HL-60/S4 (cell line): ENCODE data around the gene GALNT13.
"Not testable (repeated sequence)": the region's sequence is repeated elsewhere in the genome, so short reads cannot be mapped to it uniquely, and the experiment has no call there.

Experiments used
- in situ Hi-C: fragments of 300-500 bp; cut with MboI; formaldehyde crosslinking; loops from 2 replicates; pipeline ENCODE4 v1.14.3; 2022; ENCODE audit warnings: low sequenced_read_pairs

Gene GALNT13

GRCh38 chr2:154462634-154463033 is 590.9 kb downstream of the GALNT13 start:
- in situ Hi-C loops, result no loop called here

DNA sequence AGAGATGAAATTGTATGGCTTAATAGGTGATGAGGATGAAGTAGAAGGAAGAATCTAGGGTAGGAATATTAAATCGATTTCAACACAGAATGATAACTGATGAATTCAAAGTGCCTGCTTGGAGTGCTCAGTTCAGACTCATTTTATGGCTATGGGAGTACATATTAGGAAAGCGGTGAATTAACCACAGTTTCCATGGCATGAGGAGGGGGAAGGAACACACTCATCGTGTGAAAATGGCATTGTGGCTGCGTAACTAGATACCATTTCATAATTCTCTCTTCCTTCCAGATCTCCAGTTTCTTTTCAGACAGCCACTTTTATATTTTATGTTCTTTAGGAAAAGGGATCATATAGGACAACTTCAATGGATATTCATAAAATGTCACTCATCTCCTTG is 594.5 kb downstream of the GALNT13 start:
- in situ Hi-C loops, result no loop called here

GRCh38 chr2:154470376-154470775 is 598.7 kb downstream of the GALNT13 start:
- in situ Hi-C loops, result no loop called here

GRCh38 chr2:154471492-154471891 is 599.8 kb downstream of the GALNT13 start:
- in situ Hi-C loops, result not testable (repeated sequence)

DNA sequence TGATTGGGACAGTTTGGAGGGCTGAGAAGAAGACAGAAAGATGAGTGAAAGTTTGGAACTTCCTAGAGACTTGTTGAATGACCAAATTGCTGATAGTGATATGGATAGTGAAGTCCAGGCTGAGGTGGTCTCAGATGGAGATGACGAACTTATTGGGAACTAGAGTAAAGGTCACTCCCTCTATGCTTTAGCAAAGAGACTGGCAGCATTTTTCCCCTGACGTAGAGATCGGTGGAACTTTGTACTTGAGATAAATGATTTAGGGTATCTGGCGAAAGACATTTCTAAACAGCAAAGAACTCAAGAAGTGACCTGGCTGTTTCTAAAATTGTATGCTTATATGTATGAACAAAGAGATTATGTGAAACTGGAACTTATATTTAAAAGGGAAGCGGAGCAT is 605.6 kb downstream of the GALNT13 start:
- in situ Hi-C loops, result no loop called here

DNA sequence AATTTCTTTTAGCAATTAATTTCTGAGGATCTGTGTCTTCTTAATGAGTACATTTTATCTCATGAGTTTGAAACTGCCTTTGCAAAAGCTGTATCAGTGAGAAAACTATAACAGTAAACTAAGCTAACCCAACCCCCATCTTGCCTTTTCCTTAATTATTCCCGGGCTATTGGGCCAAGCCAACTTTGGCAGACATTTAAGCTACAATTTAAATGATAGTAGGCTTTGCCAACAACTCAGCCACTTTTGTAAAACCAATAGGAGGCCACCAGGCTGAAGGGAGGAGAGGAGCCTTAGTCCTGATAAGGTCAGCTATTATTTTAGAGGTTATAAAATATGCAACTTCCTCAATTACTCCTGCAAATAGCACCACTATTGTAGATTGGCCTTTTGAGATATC is 608.8 kb downstream of the GALNT13 start:
- in situ Hi-C loops, result no loop called here

- in situ Hi-C loops, result no loop called here
These were observed 609.6 kb downstream of the GALNT13 start for GRCh38 chr2:154481336-154481735.

DNA sequence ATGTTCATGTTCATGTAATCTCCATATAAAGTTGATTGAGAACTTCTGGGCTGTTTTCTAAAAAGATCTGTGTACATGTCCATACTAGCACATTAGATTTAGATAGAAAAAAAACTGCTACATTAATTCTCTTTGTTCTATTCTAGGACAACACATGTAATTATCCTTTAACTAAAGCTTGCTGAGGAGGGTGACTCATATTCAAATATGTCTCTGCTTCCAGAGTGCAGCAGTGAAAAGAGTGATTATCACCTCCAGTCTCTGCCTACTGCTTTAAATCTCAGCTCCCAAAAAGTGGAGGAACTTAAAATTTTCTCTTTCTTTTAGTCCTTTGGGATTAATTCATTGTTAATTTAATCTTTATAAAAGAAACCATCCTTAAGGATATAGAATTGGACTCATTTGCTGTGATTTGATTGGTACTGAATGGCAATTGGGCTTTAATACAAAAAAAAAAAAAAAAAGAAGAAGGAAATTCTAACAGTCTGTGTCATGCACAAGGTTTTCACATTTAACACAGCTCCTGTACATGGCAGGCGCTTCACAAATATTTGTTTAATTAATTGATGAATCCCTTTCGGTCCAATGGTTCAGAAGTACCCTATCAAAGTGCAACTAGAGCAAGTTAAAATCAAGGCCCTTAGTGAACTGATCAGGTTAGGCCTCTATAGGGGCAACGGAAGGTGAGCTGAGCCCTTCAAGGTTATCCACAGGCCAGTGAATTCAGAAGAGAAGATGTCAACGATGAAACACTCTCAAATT is 612.8 kb downstream of the GALNT13 start:
- in situ Hi-C loops, result no loop called here

DNA sequence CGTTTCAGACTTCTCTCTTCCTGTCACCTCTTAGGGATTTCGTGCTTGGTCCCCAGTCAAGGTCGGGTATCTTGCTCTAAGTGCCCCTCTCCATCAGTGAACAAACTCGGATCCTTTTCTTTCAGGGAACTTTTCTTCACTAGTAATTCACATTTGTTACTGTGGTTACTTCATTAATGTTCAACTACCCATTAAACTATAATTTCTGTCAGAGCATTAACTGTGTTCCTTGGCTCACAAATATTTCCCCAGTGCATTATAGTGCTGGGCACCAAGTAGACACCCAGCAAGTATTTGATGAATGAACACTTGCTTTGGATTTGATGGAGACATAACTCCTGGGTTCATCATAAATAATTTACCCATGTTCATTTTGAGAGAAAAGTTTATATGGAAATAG is 617.1 kb downstream of the GALNT13 start:
- in situ Hi-C loops, result no loop called here

DNA sequence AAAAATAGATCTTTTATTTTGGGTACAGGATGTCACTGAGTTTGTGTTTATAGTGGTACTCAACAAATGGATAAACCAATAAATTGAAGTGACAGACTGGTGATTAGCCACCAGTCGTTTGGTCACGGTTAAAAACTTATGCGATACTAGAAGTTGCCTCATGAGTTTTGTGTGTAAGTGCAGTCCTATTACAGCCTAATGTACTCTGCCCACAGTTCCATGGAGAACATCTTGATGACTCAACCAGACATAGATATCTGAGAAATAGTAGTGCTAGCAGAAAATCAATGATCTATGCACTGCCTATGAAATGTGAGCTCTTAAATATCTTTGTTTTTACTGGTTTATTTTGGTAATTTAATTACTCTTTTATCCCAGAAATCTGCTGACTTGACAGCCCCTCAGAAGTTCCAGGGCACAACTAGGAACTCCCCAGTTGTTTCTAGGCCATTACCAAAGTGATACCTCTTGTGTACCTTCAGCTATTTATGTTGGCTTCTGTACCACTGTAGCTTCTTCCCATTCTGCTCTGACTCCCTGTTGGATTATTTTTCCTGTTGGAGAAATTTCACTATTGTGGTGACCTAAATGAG is 617.6 kb downstream of the GALNT13 start:
- in situ Hi-C loops, result no loop called here

- in situ Hi-C loops, result no loop called here
These were observed 618.8 kb downstream of the GALNT13 start for GRCh38 chr2:154490530-154490929.

GRCh38 chr2:154495455-154495868 is 623.7 kb downstream of the GALNT13 start:
- in situ Hi-C loops, result no loop called here

- in situ Hi-C loops, result no loop called here
These were observed 625.3 kb downstream of the GALNT13 start for GRCh38 chr2:154497019-154497418.
